SK-N-SH (cell line): ENCODE results near the gene PRDM8. TPM values are rescaled to one million over a fixed set of nuclear protein-coding genes. Genes with fewer than 3 reads are reported as not detected.

Source experiments
- CTCF ChIA-PET: fragments of 300-600, 350-600 bp; formaldehyde crosslinking; extraction: SDS; loops from one replicate; lab custom pipeline; 2021; lab: Yijun Ruan, JAX
- POLR2A ChIA-PET: fragments of 350-600 bp; sonication (Branson Sonifier 250); formaldehyde crosslinking; extraction: SDS; loops from one replicate; lab custom pipeline; 2020; ENCODE audit warnings: antibody characterized with exemption, inconsistent platforms; lab: Yijun Ruan, JAX
- DNase-seq: peaks from one replicate; pipeline ENCODE4 v3.0.0; 2012
- H2AFZ ChIP-seq: fragments of 200-600 bp; sonication (generic); 2 replicates; pipeline ENCODE4 v1.8.1; 2016; ENCODE audit warnings: antibody characterized with exemption, mild to moderate bottlenecking, low read depth
- H3F3A ChIP-seq: fragments of 200-600 bp; sonication (generic); replicated peaks from 2 replicates; pipeline ENCODE3; 2016; ENCODE audit warnings: antibody characterized with exemption, mild to moderate bottlenecking; ENCODE audit not compliant: insufficient read depth
- H3K27ac ChIP-seq, 2 experiments: fragments of 200-500 bp in 1 of 2; fragments of 200-600 bp in 1 of 2; sonication (Bioruptor generic) in 1 of 2; sonication (generic), shearing (Covaris generic) in 1 of 2; 2 replicates each; pipeline versions ENCODE4 v1.5.1 to v1.6.1; 2014 to 2016; ENCODE audit warnings: low read depth in 2 of 2, inconsistent platforms in 1 of 2, low read length in 1 of 2, mild to moderate bottlenecking in 1 of 2, mixed read lengths in 1 of 2
- H3K27me3 ChIP-seq: fragments of 200-600 bp; sonication (generic), shearing (Covaris generic); 2 replicates; pipeline ENCODE4 v1.6.1; 2016; ENCODE audit warnings: mixed run types; ENCODE audit not compliant: insufficient read depth
- H3K36me3 ChIP-seq, 2 experiments: fragments of 200-500 bp in 1 of 2; fragments of 200-600 bp in 1 of 2; sonication (Bioruptor generic) in 1 of 2; sonication (generic) in 1 of 2; replicated peaks in 1 of 2; 2 replicates each; pipeline versions ENCODE3 to v1.5.1; 2014 to 2016; ENCODE audit warnings: low read length in 1 of 2, mild to moderate bottlenecking in 1 of 2; ENCODE audit not compliant: insufficient read depth in 2 of 2, control insufficient read depth in 1 of 2
- H3K4me1 ChIP-seq, 2 experiments: fragments of 200-500 bp in 1 of 2; fragments of 200-600 bp in 1 of 2; sonication (Bioruptor generic) in 1 of 2; sonication (generic), shearing (Covaris generic) in 1 of 2; 2 replicates each; pipeline versions ENCODE4 v1.5.1 to v1.6.1; 2014 to 2016; ENCODE audit warnings: low read depth in 1 of 2, low read length in 1 of 2, mixed run types in 1 of 2; ENCODE audit not compliant: insufficient read depth in 2 of 2, control insufficient read depth in 1 of 2
- H3K4me2 ChIP-seq: fragments of 200-600 bp; sonication (generic), shearing (Covaris generic); 2 replicates; pipeline ENCODE4 v1.6.1; 2017; ENCODE audit warnings: mixed run types
- H3K4me3 ChIP-seq, 2 experiments: fragments of 200-500 bp in 1 of 2; fragments of 200-600 bp in 1 of 2; sonication (Bioruptor generic) in 1 of 2; sonication (generic), shearing (Covaris generic) in 1 of 2; 2 replicates each; pipeline versions ENCODE4 v1.5.1 to v1.8.1; 2014 to 2016; ENCODE audit warnings: low read depth in 2 of 2, inconsistent platforms in 1 of 2, low read length in 1 of 2, mild to moderate bottlenecking in 1 of 2, mixed read lengths in 1 of 2, moderate library complexity in 1 of 2
- H3K79me2 ChIP-seq: fragments of 200-600 bp; sonication (generic); 2 replicates; pipeline ENCODE4 v1.8.1; 2017; ENCODE audit warnings: mild to moderate bottlenecking; ENCODE audit not compliant: insufficient read depth
- H3K9ac ChIP-seq: fragments of 200-600 bp; sonication (generic); 2 replicates; pipeline ENCODE4 v1.6.1; 2017; ENCODE audit warnings: mixed run types
- H3K9me2 ChIP-seq: fragments of 200-600 bp; sonication (generic); 2 replicates; pipeline ENCODE4 v1.6.1; 2017; ENCODE audit warnings: mixed run types
- H3K9me3 ChIP-seq: fragments of 200-600 bp; sonication (generic); 2 replicates; pipeline ENCODE4 v1.6.1; 2017; ENCODE audit warnings: mixed run types, mild to moderate bottlenecking, moderate library complexity
- H4K20me1 ChIP-seq: fragments of 200-600 bp; sonication (generic); 2 replicates; pipeline ENCODE4 v1.6.1; 2017; ENCODE audit warnings: mild to moderate bottlenecking, mixed run types; ENCODE audit not compliant: insufficient read depth
- ELF1 ChIP-seq: IDR thresholded peaks from 2 replicates; pipeline ENCODE4 v1.4.0; 2012
- EZH2phosphoT487 ChIP-seq: fragments of 200-600 bp; sonication (generic); IDR thresholded peaks from 2 replicates; pipeline ENCODE4 v1.6.1; 2017; ENCODE audit warnings: low read depth, mixed run types, mild to moderate bottlenecking, antibody characterized with exemption, moderate library complexity, borderline replicate concordance
- GABPA ChIP-seq: IDR thresholded peaks from 2 replicates; pipeline ENCODE4 v1.4.0; 2012; ENCODE audit warnings: low read depth, mild to moderate bottlenecking
- JUND ChIP-seq: IDR thresholded peaks from 2 replicates; pipeline ENCODE4 v1.4.0; 2012
- POLR2AphosphoS5 ChIP-seq: IDR thresholded peaks from 2 replicates; pipeline ENCODE4 v1.6.1; 2012; ENCODE audit warnings: low read depth, low read length
- RCOR1 ChIP-seq: fragments of 150-350 bp; IDR thresholded peaks from 2 replicates; pipeline ENCODE4 v1.6.1; 2017; ENCODE audit warnings: antibody characterized with exemption, low read length
- RXRA ChIP-seq: IDR thresholded peaks from 2 replicates; pipeline ENCODE4 v1.4.0; 2012; ENCODE audit warnings: low read depth, mild to moderate bottlenecking, borderline replicate concordance
- SIN3A ChIP-seq: IDR thresholded peaks from 2 replicates; pipeline ENCODE4 v1.6.1; 2012; ENCODE audit warnings: low read depth, mild to moderate bottlenecking, low read length, moderate library complexity, borderline replicate concordance
- YY1 ChIP-seq: IDR thresholded peaks from 2 replicates; pipeline ENCODE4 v1.4.0; 2012; ENCODE audit warnings: low read depth, mild to moderate bottlenecking
- WGBS: methylation state at CpG from one replicate; pipeline ENCODE4 v1.1.6; 2017; ENCODE audit warnings: low lambda C conversion rate; 5-methylcytosine and 5-hydroxymethylcytosine counted together
- polyA plus RNA-seq, 3 experiments: library from polyadenylated mRNA; depleted of rRNA; stranded (reverse); fragments of >200 nt; gene quantifications; 2 replicates each; pipeline ENCODE4 v1.2.3, GENCODE V29; 2012
- TF ChIP-seq, protein P1 (sequence below): IDR thresholded peaks from 2 replicates; pipeline ENCODE4 v1.6.1; 2012; ENCODE audit warnings: mild to moderate bottlenecking, low read depth, low read length, moderate library complexity
- TF ChIP-seq, protein P2 (sequence below): fragments of 200-600 bp; sonication (generic); IDR thresholded peaks from 2 replicates; pipeline ENCODE4 v1.6.1; 2017; ENCODE audit warnings: antibody characterized with exemption, mild to moderate bottlenecking, moderate library complexity
- TF ChIP-seq, protein P3 (sequence below): IDR thresholded peaks from 2 replicates; pipeline ENCODE4 v1.4.0; 2012; ENCODE audit warnings: low read depth, borderline replicate concordance
- TF ChIP-seq, protein P4 (sequence below): fragments of 150-350 bp; IDR thresholded peaks from 2 replicates; pipeline ENCODE4 v1.6.1; 2016; ENCODE audit warnings: mild to moderate bottlenecking, low read depth, low read length
- TF ChIP-seq, protein P5 (sequence below): IDR thresholded peaks from 2 replicates; pipeline ENCODE4 v1.4.0; 2012; ENCODE audit warnings: low read depth, borderline replicate concordance

PRDM8 gene
- polyA plus RNA-seq, 1 of the 3 experiments (the other 2 are of a cell fraction): 3.5 TPM

DNA sequence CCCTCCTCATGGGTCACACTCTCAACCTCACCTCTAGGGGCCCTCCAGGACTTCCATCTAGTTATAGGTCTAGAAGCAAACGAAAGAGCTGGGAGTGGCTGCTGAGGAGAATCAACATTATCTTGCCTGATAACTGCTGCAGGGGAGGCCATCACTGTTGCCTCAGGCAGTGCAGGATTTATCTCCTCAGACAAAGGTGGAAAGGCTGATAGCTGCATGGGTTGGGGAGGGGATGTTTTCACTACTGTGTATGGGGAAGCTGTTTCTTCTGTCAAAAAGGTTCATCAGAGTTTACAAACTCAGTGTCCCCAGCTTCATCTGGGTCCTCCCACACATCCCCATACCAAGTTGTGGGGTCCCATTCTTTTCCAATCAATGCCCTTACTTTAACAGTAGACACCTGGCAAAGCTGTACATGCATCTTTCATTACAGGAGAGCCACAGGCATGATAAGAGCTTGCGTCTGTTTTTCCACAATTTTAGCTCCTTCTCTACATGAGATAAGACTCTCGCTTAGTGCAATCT, 17.6 kb upstream of the PRDM8 start (continued):
- TF ChIP-seq, protein P1, sequence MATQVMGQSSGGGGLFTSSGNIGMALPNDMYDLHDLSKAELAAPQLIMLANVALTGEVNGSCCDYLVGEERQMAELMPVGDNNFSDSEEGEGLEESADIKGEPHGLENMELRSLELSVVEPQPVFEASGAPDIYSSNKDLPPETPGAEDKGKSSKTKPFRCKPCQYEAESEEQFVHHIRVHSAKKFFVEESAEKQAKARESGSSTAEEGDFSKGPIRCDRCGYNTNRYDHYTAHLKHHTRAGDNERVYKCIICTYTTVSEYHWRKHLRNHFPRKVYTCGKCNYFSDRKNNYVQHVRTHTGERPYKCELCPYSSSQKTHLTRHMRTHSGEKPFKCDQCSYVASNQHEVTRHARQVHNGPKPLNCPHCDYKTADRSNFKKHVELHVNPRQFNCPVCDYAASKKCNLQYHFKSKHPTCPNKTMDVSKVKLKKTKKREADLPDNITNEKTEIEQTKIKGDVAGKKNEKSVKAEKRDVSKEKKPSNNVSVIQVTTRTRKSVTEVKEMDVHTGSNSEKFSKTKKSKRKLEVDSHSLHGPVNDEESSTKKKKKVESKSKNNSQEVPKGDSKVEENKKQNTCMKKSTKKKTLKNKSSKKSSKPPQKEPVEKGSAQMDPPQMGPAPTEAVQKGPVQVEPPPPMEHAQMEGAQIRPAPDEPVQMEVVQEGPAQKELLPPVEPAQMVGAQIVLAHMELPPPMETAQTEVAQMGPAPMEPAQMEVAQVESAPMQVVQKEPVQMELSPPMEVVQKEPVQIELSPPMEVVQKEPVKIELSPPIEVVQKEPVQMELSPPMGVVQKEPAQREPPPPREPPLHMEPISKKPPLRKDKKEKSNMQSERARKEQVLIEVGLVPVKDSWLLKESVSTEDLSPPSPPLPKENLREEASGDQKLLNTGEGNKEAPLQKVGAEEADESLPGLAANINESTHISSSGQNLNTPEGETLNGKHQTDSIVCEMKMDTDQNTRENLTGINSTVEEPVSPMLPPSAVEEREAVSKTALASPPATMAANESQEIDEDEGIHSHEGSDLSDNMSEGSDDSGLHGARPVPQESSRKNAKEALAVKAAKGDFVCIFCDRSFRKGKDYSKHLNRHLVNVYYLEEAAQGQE: no peak
- TF ChIP-seq YY1 (no peak), EZH2phosphoT487 (no peak)
- TF ChIP-seq, protein P2, sequence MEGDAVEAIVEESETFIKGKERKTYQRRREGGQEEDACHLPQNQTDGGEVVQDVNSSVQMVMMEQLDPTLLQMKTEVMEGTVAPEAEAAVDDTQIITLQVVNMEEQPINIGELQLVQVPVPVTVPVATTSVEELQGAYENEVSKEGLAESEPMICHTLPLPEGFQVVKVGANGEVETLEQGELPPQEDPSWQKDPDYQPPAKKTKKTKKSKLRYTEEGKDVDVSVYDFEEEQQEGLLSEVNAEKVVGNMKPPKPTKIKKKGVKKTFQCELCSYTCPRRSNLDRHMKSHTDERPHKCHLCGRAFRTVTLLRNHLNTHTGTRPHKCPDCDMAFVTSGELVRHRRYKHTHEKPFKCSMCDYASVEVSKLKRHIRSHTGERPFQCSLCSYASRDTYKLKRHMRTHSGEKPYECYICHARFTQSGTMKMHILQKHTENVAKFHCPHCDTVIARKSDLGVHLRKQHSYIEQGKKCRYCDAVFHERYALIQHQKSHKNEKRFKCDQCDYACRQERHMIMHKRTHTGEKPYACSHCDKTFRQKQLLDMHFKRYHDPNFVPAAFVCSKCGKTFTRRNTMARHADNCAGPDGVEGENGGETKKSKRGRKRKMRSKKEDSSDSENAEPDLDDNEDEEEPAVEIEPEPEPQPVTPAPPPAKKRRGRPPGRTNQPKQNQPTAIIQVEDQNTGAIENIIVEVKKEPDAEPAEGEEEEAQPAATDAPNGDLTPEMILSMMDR: no peak

DNA sequence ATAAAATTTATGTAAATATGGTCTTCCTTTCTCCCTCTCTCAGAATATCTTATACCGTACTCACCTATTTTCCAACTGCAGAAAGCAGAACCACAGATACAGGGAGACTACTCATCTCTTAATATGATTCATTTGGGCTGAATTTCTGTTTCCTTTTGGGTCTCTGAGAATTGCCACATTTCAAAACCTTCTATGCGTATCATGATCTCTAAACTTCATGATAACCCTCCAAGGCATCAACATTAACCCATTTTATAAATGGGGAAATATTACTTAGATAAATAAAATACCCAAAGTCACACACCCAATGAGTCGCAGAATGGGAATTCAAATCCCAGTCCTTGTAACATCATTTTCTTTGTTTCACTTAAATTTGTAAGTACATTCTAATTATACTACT, 16.6 kb upstream of the PRDM8 start:
- CTCF ChIA-PET: no interaction called here
- 95% methylated on average over 3 of the region's 3 CpGs for WGBS
- no peak for DNase-seq
- no peak for TF ChIP-seq ELF1
- TF ChIP-seq, protein P3, sequence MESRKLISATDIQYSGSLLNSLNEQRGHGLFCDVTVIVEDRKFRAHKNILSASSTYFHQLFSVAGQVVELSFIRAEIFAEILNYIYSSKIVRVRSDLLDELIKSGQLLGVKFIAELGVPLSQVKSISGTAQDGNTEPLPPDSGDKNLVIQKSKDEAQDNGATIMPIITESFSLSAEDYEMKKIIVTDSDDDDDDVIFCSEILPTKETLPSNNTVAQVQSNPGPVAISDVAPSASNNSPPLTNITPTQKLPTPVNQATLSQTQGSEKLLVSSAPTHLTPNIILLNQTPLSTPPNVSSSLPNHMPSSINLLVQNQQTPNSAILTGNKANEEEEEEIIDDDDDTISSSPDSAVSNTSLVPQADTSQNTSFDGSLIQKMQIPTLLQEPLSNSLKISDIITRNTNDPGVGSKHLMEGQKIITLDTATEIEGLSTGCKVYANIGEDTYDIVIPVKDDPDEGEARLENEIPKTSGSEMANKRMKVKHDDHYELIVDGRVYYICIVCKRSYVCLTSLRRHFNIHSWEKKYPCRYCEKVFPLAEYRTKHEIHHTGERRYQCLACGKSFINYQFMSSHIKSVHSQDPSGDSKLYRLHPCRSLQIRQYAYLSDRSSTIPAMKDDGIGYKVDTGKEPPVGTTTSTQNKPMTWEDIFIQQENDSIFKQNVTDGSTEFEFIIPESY: no peak
- no peak for TF ChIP-seq GABPA
- TF ChIP-seq SIN3A: no peak
- no peak for TF ChIP-seq JUND
- TF ChIP-seq, protein P4, sequence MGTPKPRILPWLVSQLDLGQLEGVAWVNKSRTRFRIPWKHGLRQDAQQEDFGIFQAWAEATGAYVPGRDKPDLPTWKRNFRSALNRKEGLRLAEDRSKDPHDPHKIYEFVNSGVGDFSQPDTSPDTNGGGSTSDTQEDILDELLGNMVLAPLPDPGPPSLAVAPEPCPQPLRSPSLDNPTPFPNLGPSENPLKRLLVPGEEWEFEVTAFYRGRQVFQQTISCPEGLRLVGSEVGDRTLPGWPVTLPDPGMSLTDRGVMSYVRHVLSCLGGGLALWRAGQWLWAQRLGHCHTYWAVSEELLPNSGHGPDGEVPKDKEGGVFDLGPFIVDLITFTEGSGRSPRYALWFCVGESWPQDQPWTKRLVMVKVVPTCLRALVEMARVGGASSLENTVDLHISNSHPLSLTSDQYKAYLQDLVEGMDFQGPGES: no peak
- TF ChIP-seq, protein P5, sequence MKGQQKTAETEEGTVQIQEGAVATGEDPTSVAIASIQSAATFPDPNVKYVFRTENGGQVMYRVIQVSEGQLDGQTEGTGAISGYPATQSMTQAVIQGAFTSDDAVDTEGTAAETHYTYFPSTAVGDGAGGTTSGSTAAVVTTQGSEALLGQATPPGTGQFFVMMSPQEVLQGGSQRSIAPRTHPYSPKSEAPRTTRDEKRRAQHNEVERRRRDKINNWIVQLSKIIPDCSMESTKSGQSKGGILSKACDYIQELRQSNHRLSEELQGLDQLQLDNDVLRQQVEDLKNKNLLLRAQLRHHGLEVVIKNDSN: no peak
- TF ChIP-seq, protein P2: no peak
- no peak for TF ChIP-seq POLR2AphosphoS5
- TF ChIP-seq, protein P1: no peak
- TF ChIP-seq RXRA: no peak
- TF ChIP-seq RCOR1: no peak

More for the DNA sequence above, 16.6 kb upstream of the PRDM8 start:
- Histone ChIP-seq H3K4me3 (no peak overlapping the region), H4K20me1 (no peaks in the 10 kb centered on the region), H3K36me3 (no peaks in the 10 kb centered on the region), H3K79me2 (no peaks in the 10 kb centered on the region), H3K27ac (no peak overlapping the region), H3K9me2 (no peaks in the 10 kb centered on the region), H3K27me3 (no peaks in the 10 kb centered on the region), H3F3A (peaks cover 5% of the 10 kb centered on the region), H3K4me2 (no peak overlapping the region), H2AFZ (no peak overlapping the region; the same call in 1 of the 2 replicates), H3K9ac (no peak overlapping the region), H3K9me3 (peaks cover 4% of the 10 kb centered on the region; the same call in 1 of the 2 replicates), H3K4me1 (peaks cover 0 to 7% of the 10 kb centered on the region in 2 experiments; a peak in 1 of 4 replicates)
- POLR2A ChIA-PET: no interaction called here
